Cerebellar nuclear complex (tissue), 1 donor: ENCODE results near the gene RAB28.

Experiments
- DNase-seq, 2 experiments: peaks; one replicate each; lab custom pipeline; 2025; lab: John Stamatoyannopoulos, UW

Gene RAB28

DNA sequence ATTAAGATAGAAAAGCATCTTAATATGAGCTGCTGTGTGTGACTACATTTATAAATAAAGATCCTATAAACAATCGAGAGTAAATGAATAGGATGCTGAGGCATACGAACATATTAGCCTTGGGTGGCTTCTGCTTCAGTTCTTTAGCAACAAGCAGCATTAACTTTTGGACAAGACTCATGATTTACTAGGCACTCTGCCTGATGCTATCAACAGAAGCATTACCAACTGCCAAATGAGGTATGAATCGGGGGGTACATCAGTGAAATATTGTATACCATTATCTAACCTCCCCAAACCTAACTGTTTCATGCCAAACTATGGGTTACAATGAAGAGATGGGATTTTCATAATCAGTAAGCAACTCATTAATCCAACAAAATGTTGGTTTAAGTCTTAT lies 113.1 kb downstream of the RAB28 start:
- no peak for DNase-seq

DNA sequence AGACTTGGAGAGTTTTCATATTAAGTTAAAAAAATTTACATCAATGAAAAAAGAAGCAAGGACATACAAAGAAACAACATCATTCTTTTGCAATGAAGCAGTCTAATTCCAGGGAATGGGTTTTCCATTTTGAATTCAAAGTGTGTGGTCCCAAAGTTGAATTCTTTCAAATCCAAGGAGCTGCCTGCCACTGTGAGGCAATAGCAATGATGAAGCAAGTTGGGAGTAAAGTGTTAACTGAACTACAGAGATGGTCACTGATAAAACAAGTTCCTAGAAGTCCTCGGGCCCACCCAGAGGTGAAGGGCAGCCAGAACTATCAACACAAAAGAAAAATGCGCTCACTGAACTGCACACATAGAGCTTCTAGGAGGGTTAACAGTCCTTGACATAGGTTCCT lies 115.9 kb downstream of the RAB28 start:
- no peak for DNase-seq

DNA sequence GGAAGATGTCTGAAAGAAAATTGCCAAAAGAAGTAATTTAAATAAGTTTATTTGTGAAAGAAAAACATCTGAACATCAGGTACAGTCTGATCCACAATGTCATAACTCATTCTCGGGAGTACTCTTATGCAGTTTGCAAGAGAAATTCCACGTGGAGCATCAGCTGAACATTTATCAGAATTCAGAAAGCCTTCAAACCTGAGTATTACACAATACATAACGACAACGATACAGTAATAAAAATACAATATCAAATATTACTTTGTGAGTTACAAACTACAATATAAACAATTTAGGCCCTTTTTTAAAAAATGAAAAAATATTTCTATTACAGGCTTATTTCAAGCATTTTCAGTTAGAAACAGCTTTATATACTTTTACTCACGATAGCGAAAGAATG lies 116.4 kb downstream of the RAB28 start:
- DNase-seq, result no peak

DNA sequence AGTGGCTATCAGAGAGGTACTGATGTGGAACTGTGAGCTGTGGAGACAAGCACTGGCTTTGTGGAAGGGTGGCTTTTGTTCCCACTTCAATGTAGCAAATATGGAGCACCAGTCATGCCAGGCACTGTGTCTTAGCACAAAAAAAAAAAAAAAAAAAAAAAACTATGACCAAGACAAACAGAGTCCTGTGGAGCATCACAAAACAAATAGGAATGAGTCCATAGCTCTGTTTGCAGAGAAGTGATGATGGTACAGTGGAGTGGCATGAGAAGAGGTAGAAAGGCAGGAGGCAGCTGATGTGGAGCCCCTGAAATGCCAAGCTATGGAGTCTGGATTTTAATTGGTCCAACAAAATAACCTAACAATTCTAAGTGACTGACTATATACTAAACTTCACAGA lies 116.9 kb downstream of the RAB28 start:
- DNase-seq, result no peak

DNA sequence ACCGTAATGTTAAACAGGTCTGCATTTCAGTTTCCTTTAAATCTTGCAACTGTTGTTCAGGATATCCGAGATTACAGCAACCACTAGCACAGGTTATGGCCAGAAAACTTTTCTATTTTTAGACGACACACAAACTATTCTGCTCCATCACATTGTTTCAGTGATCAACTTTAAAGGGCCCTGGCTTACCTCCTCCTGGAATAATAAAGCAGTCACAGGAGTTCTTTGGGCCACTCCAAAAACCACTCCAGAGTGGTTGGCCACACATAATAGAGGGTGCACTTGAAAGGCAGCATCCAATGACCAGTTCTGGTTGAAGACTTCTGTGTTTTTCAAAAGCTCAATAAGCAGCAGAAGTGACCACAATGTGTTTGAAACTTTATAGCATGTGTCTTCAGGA lies 118.9 kb downstream of the RAB28 start:
- no peak for DNase-seq

DNA sequence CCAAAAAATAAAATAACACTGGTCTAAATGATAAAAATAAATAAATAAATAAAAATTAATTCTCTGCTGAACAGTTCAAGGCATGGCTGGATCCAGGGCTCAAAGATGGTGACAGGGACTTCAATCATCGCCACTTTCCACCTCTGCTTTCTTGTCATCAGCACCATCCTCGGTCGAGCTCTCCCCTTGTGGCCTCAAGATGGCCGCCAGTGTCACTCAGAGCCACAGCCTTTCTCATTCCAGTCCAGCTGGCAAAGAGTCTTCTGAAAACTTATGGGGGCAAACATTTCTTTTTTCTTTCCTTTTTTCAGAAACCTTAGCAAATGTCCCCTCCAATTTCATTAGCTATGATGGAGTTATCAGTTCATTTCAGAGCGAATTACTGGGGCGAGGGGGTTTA lies 119.5 kb downstream of the RAB28 start:
- no peak for DNase-seq

DNA sequence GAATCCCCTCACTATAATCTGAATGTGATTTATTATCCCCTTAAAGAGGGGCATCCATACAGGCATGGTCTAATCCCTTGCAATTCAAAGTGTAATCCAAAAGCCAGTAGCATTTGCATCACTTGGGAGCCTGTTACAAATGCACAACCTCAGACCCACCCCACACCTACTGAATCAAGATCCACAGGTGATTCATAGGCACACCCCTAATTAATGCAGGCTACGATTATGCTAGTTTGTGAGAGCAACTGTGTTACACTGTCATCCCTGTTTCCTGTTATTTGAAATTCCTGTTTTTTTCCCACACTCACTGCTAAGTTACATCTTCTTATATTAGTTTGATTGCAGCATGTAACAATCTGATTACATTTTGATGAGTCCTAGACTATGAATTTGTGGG lies 120.0 kb downstream of the RAB28 start:
- no peak for DNase-seq

DNA sequence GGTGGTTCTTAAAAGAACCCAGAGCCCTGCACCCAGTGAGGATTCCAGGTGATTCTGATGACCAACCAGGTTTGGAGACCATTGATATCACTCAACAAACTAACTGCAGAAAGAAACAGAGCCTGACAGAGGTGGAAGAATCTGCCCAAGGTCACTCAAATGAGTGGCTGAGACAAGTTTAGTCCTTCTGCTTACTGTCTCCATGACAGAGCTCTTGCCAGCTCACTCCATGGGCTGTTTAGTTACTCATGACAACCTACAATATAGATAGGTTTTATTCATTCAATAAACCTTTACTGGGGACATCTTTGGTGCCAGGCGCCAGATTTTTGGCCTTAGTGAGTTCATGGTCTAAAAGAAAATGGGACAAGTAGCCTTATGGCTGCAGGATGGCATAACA lies 124.3 kb downstream of the RAB28 start:
- DNase-seq, result no peak

DNA sequence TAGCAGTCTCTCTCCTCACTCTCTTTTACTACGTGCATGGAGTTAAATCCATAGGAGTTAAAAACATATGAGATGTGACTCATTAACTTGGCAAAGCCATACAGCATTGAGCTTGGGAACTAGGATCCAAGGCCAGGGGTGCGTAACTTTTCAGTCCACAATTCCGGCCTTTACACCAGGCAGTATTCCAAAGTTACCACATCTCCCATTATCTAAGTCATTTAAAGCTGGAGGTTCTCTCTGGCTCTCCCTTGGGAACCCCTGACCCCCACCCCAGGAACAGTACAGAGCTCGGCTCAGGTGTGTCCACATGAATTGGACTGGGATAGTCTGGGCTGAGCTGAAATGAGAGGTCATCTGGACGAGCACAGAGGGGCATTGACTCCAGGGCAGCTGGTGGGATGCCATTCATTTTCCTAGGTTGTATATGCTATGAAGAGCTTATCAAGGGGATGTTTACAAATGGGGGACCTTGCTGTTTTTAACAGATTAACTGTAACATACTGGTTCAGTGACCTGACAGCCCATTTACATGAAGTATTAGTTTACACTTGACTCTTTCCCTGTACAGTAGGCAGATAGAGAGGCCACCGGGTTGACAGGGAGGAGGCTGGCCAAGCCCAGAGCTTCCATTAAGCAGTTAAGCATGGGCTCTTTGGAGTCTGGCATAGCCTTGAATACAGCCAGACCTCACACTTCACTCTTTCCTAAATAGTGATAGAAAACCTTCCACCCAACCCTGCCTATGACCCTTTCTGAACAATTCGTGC lies 128.8 kb downstream of the RAB28 start:
- no peak for DNase-seq

DNA sequence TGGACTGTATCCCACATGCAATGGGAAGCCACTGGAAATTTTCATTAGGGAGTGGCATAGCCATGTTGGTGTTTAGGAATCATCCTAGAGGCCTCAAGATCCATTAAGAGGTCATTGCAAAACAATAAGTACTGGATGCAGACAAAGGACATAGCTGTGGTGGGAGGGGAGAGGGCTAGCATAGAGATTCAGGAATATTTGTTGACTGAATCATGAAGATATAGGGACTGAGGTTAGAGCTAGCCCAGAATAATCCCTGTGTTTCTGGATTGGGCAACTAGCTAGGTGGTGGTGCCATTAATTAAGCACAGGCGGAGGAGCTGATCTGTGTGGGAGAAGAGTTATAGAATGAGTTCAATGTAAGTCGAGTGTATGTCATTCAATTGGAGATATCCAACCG lies 135.0 kb downstream of the RAB28 start:
- no peak for DNase-seq

DNA sequence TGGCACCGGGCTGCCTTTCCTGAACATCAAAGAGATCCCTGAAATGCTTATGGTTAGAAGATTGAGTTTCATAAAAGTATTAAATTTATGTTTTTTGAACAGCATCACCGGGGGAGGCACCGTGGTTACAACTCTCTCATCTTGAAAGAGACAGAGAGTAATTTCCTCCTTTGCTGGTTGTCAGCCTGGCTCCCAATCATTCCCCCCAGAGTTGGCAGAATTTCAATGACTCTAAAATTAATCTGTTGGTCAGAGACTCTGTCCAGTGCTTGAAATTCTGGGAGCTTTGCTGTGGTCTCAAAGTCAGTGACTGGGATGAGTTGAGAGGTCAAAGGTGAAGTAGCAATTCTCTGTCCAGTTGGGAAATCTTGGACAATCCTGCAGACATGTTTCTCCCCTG lies 135.9 kb downstream of the RAB28 start:
- DNase-seq, result no peak

DNA sequence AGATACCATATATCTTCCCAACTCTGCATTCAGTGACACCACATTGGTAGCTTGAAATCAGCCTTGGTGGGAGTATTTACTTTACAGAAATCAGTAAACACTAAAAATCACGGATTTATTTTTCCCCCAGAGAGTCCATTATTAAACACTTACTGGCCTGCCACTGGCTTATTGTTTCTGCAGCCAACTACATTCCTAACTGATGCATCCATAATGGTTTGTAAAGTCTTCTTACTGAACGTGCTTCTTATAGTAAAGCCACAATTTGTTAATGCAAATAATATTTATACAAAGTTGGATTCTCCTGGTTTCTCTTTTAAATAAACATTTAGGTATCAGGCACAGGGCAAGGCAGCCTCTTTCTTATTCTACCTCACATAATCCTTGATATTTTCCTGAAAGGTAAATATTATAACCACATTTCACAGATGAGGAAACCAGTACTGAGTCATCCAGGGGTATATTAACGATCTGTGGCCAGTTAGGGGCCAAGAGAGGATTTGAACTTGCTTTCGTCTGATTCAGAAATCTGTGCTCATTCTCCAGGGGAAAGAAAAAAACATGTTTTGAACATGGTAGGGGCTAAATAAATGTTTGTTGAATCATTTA lies 136.5 kb downstream of the RAB28 start:
- DNase-seq, result no peak

DNA sequence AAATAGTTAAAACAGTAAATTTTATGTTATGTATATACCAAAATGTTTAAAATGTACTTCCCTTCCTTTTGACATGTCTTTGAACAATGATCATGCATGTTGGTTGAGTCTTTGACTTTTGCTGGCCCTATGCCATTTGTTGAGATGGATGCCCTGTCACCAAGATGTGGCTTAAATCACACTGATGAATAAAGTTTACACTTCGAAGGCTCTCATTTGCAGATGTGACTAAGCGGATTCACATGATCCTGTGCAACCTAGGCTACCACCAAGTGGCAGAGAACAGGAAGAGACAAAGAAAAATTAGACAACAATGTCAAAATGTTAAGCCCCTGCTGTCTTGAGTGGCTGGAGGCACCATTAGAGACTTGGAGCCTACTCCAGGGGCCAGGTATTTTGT lies 139.9 kb downstream of the RAB28 start:
- DNase-seq, result no peak

DNA sequence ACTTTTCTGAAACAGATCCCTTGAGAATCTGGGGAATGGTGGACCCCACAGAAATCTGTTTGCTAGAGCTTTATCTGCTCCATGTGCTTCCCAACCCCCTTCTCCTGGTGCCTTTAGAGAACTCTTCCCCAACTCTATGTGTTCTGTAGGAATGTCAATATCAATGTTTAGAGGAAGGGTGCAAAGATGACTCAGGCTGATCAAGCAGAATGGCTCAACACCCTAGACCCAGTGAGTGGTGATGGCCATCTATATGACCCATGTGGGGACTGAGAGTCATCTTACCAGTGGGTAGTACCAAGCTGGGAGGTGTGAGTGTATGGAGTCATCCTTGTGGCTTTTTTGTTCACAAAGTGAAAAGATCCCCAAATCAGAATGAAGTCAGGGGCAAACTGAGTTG lies 143.5 kb downstream of the RAB28 start:
- DNase-seq, result no peak

DNA sequence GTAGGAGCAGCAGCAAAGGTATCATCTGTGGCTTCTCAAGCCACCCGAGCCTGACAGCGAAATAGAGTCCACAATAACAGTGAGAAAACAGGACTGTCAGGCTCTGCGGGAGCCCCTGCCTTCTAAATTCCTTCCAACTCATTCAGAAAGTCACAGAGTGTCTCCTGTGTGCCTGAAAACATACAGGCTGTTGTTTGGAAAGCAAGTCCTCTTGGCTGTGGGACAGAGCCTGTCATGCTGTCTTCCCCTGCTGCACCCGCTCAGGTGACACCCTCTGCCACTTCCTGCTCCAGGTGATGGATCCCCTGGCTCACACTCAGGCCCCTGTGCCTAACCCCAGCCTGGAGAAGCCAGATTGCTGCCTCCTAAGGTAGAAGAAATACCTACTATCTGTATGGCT lies 152.3 kb downstream of the RAB28 start:
- DNase-seq, result no peak

DNA sequence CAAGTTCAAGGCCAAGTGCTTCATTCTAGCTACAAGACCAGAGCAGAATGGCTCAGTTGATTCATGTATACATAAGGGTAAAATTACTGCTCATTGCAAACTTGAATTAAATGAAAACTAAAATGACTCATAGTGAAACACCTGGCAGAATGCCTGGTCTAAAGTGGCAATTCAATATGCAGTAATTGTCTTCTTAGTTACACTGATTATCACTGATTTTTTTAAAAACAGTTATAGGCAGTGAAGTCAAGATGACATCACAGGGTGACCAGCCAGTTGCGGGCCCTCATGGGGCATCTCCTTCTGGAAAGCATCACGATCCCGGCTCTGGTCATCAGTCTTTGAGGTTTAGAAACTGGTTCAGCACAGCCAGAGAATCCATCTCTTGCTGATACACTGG lies 154.2 kb downstream of the RAB28 start:
- no peak for DNase-seq

DNA sequence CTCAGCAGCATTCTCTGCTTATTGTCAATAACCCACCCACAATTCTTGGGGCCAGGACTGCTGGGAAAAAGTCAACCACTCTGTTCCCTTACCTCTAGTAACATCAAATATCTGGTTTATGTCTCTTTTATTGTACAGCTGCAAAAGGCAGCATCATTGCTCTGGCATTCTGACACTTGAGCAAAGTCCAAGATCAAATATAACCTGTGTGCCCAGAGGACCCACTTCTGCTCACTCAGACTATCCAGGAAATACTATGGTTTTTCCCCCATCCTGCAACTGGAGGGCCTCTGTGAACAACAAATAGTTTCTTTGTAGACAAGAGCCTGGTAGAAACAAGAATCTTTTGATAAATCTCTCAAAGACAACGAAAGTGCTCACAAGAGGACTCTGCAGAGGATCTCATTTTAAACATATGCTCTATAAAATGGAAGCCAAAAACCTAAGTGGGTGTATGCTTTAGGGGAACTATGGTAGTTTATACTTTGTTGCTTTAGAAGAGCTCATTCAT lies 154.7 kb downstream of the RAB28 start:
- DNase-seq, result no peak

DNA sequence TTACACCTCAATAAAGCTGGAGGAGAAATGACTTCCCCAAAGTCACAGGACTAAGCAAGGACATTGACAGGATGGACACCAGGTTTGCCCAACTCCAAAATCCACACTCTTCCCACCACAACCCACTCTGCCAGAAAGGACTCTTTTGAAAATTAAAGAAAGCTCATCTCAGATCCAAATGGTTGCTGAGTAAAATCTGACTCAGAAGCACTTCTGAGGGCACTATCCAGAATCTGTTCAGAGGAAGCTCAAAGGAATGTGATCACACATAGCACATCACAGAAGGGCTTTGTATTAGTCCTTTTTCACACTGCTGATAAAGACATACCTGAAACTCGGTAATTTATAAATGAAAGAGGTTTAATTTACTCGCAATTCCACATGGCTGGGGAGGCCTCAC lies 155.5 kb downstream of the RAB28 start:
- no peak for DNase-seq

DNA sequence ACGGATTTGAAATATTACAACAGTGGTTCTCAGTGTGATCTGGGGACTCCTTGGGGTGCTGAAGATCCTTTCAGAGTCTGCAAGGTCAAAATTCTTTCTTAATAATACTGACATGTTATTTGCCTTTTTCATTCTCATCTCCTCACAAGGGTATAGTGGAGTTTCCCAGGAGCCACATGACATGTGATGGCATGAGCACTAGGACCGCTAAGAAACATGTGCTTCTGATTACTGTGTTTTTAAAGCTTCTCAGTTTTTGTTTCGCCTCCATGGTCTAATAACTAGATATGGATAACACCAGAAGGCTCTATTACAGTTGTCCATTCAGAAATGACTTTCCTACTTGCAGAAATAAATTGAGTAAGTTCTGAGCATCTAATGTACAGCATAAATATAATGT lies 156.1 kb downstream of the RAB28 start:
- no peak for DNase-seq

DNA sequence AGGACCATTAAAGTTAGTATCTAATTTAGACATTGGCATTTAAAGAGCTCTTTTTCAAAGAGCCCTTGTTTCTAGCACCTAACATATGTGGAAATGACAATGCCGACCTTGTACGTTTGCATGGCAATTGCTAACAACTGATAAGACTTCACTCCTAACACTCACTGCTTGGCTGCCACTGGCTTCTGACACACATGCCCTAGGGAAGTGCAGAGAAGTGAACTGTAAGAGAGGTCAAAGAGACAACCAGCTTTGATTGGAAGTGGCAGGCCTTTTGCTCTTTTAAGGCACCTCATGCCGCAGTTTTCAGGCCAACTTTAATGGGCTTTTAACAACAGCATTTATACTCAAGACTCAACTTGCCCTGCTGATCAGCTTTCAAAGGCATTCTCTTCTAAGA lies 158.4 kb downstream of the RAB28 start:
- no peak for DNase-seq

DNA sequence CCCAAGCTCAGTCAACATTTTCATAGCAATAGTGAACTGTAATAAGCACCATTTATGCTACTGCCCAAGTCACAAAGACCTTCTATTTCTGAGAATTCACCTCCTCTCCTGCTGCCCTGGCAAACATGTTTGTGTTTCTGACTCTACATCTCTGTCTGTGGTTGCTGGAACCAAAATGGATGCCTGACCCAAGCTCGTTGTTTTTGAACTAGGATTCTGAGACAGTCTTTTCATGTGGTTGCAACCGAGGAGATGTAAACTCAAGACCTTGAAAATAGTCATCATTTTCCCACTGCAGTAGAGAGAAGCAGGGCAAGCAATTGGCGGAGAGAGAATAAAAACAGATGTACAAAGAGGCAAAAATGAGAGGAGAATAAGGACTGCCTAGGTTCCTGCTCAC lies 160.2 kb downstream of the RAB28 start:
- no peak for DNase-seq

DNA sequence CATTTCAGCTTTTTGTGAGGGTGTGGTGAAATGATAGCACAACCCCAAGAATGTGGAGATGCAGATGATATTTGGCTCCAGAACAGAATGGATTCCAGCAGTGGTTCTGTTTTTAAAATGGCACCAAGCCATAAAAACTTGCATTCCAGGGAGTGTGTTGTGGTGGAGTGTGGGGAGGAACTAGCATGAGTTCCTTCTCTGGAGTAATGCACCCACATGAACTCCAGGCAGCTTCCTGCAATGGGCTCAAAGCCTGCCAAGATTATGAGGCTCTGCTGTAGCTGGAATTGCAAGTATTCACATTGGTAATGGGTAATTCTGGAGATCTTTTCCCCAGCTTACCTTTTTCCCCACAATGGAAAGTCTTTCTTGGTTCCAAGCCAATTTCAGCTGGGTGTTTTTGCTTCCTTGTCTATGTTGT lies 161.4 kb downstream of the RAB28 start:
- no peak for DNase-seq
